ENCODE data around the gene PSMA6.

GRCh38 chr14:35355981-35356841 lies 64.0 kb downstream of the PSMA6 start:
- peak; percentile 91 for TF ChIP-seq JUND (CRISPR knock-in tag; IDR thresholded peaks at IDR 0.05)
- TF ChIP-seq NFATC3 (CRISPR knock-in tag; IDR thresholded peaks at IDR 0.05) = 0 out of 2 replicates have a peak, but pooled peaks have one; percentile 23
- TF ChIP-seq EZH2 (conservative IDR thresholded peaks at IDR 0.05; ENCODE audit: low read depth, low read length) = no peak
- TF ChIP-seq CTCF (CRISPR knock-in tag; IDR thresholded peaks at IDR 0.05) = no peak
- TF ChIP-seq ZNF792 (CRISPR knock-in tag; IDR thresholded peaks at IDR 0.05) = no peak; the same call in 1 of the 2 replicates
- TF ChIP-seq KDM1A (CRISPR knock-in tag; IDR thresholded peaks at IDR 0.05) = 0 out of 2 replicates have a peak, but pooled peaks have one; percentile 28
- peak; percentile 71 for TF ChIP-seq PHF21A (CRISPR knock-in tag; IDR thresholded peaks at IDR 0.05)
- TF ChIP-seq, protein P1, sequence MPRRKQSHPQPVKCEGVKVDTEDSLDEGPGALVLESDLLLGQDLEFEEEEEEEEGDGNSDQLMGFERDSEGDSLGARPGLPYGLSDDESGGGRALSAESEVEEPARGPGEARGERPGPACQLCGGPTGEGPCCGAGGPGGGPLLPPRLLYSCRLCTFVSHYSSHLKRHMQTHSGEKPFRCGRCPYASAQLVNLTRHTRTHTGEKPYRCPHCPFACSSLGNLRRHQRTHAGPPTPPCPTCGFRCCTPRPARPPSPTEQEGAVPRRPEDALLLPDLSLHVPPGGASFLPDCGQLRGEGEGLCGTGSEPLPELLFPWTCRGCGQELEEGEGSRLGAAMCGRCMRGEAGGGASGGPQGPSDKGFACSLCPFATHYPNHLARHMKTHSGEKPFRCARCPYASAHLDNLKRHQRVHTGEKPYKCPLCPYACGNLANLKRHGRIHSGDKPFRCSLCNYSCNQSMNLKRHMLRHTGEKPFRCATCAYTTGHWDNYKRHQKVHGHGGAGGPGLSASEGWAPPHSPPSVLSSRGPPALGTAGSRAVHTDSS (CRISPR knock-in tag; conservative IDR thresholded peaks at IDR 0.05) = no peak
